Measurements from ENCODE around the gene CACNA1C.

DNA sequence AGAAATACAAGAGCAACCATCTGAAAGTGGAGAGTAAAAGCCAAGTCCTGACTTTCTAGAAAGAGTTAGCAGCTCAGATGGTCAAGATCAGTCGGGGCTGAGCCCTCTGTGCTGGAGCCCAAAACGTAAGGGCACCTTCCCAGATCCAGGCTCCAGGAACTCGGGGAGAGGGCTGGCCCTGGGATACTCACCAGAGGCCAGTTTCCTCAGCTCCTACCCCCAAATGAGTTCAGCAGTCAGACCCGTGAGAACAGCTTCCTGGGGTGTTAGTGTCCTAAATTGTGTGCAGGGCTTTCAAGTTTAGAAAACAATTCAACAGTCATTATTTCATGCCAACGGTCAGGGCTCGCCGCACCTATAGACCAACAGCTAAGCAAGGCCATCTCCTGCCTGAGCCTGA lies 594.4 kb downstream of the CACNA1C start:
- TF ChIP-seq RAD21 (IDR thresholded peaks at IDR 0.05; ENCODE audit: insufficient read depth, low read depth, low read length) (no peak), CHD1 (IDR thresholded peaks at IDR 0.05; ENCODE audit: low read depth, low read length) (no peak), JUNB (IDR thresholded peaks at IDR 0.05) (no peak)

Measured in GM12878 (cell line).